ENCODE results near the gene PJVK. TPM values are rescaled to one million over a fixed set of nuclear protein-coding genes. Genes with fewer than 3 reads are reported as not detected.

The PJVK gene
- total and polyA plus RNA-seq, 9 of the 15 experiments (the other 6 are each of a cell fraction or from before 2014, with no cell fraction given) = 0.11 to 1.5 (median 0.73) TPM

- TF ChIP-seq ZBTB40 (IDR thresholded peaks at IDR 0.05) (peak; percentile 73), ZBTB40 (CRISPR knock-in tag; IDR thresholded peaks at IDR 0.05) (no peak), IFI16 (CRISPR knock-in tag; IDR thresholded peaks at IDR 0.05) (no peak), JUN (IDR thresholded peaks at IDR 0.05; ENCODE audit: borderline replicate concordance, low read depth, low read length) (peak; percentile 8; the same call in 1 of the 2 replicates), JUN (CRISPR knock-in tag; IDR thresholded peaks at IDR 0.05; ENCODE audit: borderline replicate concordance) (0 out of 2 replicates have a peak, but pooled peaks have one; percentile 36), FOXK1 (CRISPR knock-in tag; IDR thresholded peaks at IDR 0.05; ENCODE audit: borderline replicate concordance) (0 out of 2 replicates have a peak, but pooled peaks have one; percentile 69), FOXK2 (conservative IDR thresholded peaks at IDR 0.05 in 1 of 2, IDR thresholded peaks at IDR 0.05 in 1 of 2; ENCODE audit: low read depth in 2 of 2) (peak; percentile 49 to 67; a peak in 3 of 4 replicates), MIER1 (IDR thresholded peaks at IDR 0.05; ENCODE audit: low read depth) (no peak), ERF (CRISPR knock-in tag; IDR thresholded peaks at IDR 0.05) (no peak), CBX1 (IDR thresholded peaks at IDR 0.05; ENCODE audit: low read depth) (peak; percentile 58), ZC3H11A (IDR thresholded peaks at IDR 0.05; ENCODE audit: low read depth, low read length) (0 out of 2 replicates have a peak, but pooled peaks have one; percentile 27), ZFX (CRISPR knock-in tag; IDR thresholded peaks at IDR 0.05) (peak; percentile 92), UBTF (IDR thresholded peaks at IDR 0.05; ENCODE audit: borderline replicate concordance in 1 of 2, low read depth in 2 of 2, low read length in 2 of 2) (peak in 1 of 2 experiments; percentile 57; a peak in 1 of 4 replicates), ZNF224 (CRISPR knock-in tag; IDR thresholded peaks at IDR 0.05) (no peak), CAMTA2 (CRISPR knock-in tag; conservative IDR thresholded peaks at IDR 0.05) (0 out of 2 replicates have a peak, but pooled peaks have one; percentile 28), SPI1 (IDR thresholded peaks at IDR 0.05; ENCODE audit: borderline replicate concordance, low read depth, low read length) (no peak)
These were observed 27.5 kb downstream of the PJVK start, which contains the start of gene FKBP7 (continued) for GRCh38 chr2:178478439-178479274.

All from K562 (cell line).